Hepatocyte (in vitro differentiated cells): ENCODE data around the gene IL12RB2. TPM values are rescaled to one million over a fixed set of nuclear protein-coding genes. Genes with fewer than 3 reads are reported as not detected.
A peak's percentile ranks its signal among the peaks of the same experiment; 100 is the strongest.

Experiments
- DNase-seq: peaks from one replicate; pipeline ENCODE4 v3.0.0-alpha.2; 2016; ENCODE audit warnings: low spot score
- H2AFZ ChIP-seq: fragments of 200-600 bp; sonication (generic); 2 replicates; pipeline ENCODE4 v1.6.0; 2016; ENCODE audit warnings: antibody characterized with exemption, mild to moderate bottlenecking
- H3K27ac ChIP-seq: fragments of 200-600 bp; sonication (generic); 2 replicates; pipeline ENCODE4 v1.5.1; 2016; ENCODE audit warnings: mild to moderate bottlenecking
- H3K27me3 ChIP-seq: fragments of 200-600 bp; sonication (generic); 2 replicates; pipeline ENCODE4 v1.6.1; 2016
- H3K36me3 ChIP-seq: fragments of 200-600 bp; sonication (generic); replicated peaks from 2 replicates; pipeline ENCODE4 v1.5.1; 2016; ENCODE audit warnings: low read depth; ENCODE audit not compliant: insufficient read depth
- H3K4me1 ChIP-seq: fragments of 200-600 bp; sonication (generic); 2 replicates; pipeline ENCODE4 v1.5.1; 2016; ENCODE audit warnings: mild to moderate bottlenecking, moderate library complexity; ENCODE audit not compliant: insufficient read depth
- H3K4me2 ChIP-seq: fragments of 200-600 bp; sonication (generic); 2 replicates; pipeline ENCODE4 v1.6.0; 2016
- H3K4me3 ChIP-seq: fragments of 200-600 bp; sonication (generic); 2 replicates; pipeline ENCODE4 v1.5.1; 2016; ENCODE audit warnings: mild to moderate bottlenecking
- H3K79me2 ChIP-seq: fragments of 200-600 bp; sonication (generic); 2 replicates; pipeline ENCODE4 v1.6.0; 2017; ENCODE audit warnings: mild to moderate bottlenecking
- H3K9me2 ChIP-seq: fragments of 200-600 bp; sonication (generic); replicated peaks from 2 replicates; pipeline ENCODE4 v1.6.0; 2017; ENCODE audit warnings: mild to moderate bottlenecking; ENCODE audit not compliant: insufficient read depth
- H3K9me3 ChIP-seq: fragments of 200-600 bp; sonication (generic); 2 replicates; pipeline ENCODE4 v1.5.1; 2016; ENCODE audit warnings: low read depth, mild to moderate bottlenecking
- H4K20me1 ChIP-seq: fragments of 200-600 bp; sonication (generic); 2 replicates; pipeline ENCODE4 v1.6.0; 2016; ENCODE audit warnings: mild to moderate bottlenecking; ENCODE audit not compliant: insufficient read depth, poor library complexity, severe bottlenecking
- CTCF ChIP-seq: fragments of 200-600 bp; sonication (generic); IDR thresholded peaks from 2 replicates; pipeline ENCODE4 v1.5.1; 2016; ENCODE audit warnings: antibody characterized with exemption, mild to moderate bottlenecking; ENCODE audit not compliant: poor library complexity
- EZH2 ChIP-seq: fragments of 200-600 bp; sonication (generic); IDR thresholded peaks from 2 replicates; pipeline ENCODE4 v1.6.1; 2016; ENCODE audit warnings: antibody characterized with exemption, mild to moderate bottlenecking, borderline replicate concordance
- EZH2phosphoT487 ChIP-seq: fragments of 200-600 bp; sonication (generic); IDR thresholded peaks from one replicate; pipeline ENCODE4 v1.6.1; 2018; ENCODE audit warnings: antibody characterized with exemption, mild to moderate bottlenecking, low read depth, moderate library complexity; ENCODE audit not compliant: unreplicated experiment, severe bottlenecking
- WGBS: methylation state at CpG from one replicate; pipeline ENCODE4 v1.1.6; 2016; ENCODE audit warnings: low lambda C conversion rate; ENCODE audit errors: missing lambda C conversion rate; 5-methylcytosine and 5-hydroxymethylcytosine counted together
- polyA plus RNA-seq: library from polyadenylated mRNA; unstranded; fragments of >200 nt; fragmentation: Nextera tagmentation; extraction: Ambion mirVana; gene quantifications from 2 replicates; pipeline ENCODE4 v1.2.1, GENCODE V29; 2016
- total RNA-seq: library from RNA; depleted of rRNA; stranded (reverse); fragments of >200 nt; gene quantifications from 2 replicates; pipeline ENCODE4 v1.2.3, GENCODE V29; 2014

Gene IL12RB2
- total RNA-seq (0.47 TPM in 1 of 2 replicates, not detected in the other), polyA plus RNA-seq (0.10 TPM in 1 of 2 replicates, not detected in the other)

GRCh38 chr1:67307251-67308060 is at the start of gene IL12RB2:
TSS of gene IL12RB2 (plus strand) at chr1:67307873. CDS start at chr1:67320369, 12,496 bp downstream.
- H3K27ac ChIP-seq, result no peak within 1 kb of the TSS
- no peaks in the 10 kb centered on the region for H4K20me1 ChIP-seq
- peak within 1 kb of the TSS; percentile 93 for H2AFZ ChIP-seq
- H3K27me3 ChIP-seq, result peaks cover 23% of the 10 kb centered on the region
- peak within 1 kb of the TSS; percentile 100 for H3K4me2 ChIP-seq
- H3K9me2 ChIP-seq, result no peaks in the 10 kb centered on the region
- H3K9me3 ChIP-seq, result no peaks in the 10 kb centered on the region
- peaks cover 3% of the 10 kb centered on the region for H3K4me1 ChIP-seq
- peak; percentile 38 for DNase-seq
- H3K79me2 ChIP-seq, result no peaks in the 10 kb centered on the region
- peak within 1 kb of the TSS; percentile 61 for H3K4me3 ChIP-seq
- TF ChIP-seq EZH2, result no peak
- no peak for TF ChIP-seq EZH2phosphoT487
- TF ChIP-seq CTCF, result no peak
- H3K36me3 ChIP-seq, result no peaks in the 10 kb centered on the region
- WGBS, result 4% methylated on average over 41 of the region's 75 CpGs

- no peak overlapping the region for H3K27ac ChIP-seq
- no peaks in the 10 kb centered on the region for H3K36me3 ChIP-seq
- no peak overlapping the region for H3K4me2 ChIP-seq
- H3K9me3 ChIP-seq, result no peaks in the 10 kb centered on the region
- no peaks in the 10 kb centered on the region for H3K4me1 ChIP-seq
- 16% methylated on average over 4 of the region's 4 CpGs for WGBS
- H4K20me1 ChIP-seq, result no peaks in the 10 kb centered on the region
- H3K79me2 ChIP-seq, result no peaks in the 10 kb centered on the region
- H3K4me3 ChIP-seq, result no peak overlapping the region
- H3K27me3 ChIP-seq, result peaks cover 2% of the 10 kb centered on the region
- H3K9me2 ChIP-seq, result no peaks in the 10 kb centered on the region
- peak; percentile 11 for DNase-seq
- no peak overlapping the region for H2AFZ ChIP-seq
- TF ChIP-seq CTCF (peak; percentile 21), EZH2 (no peak)
Observed at GRCh38 chr1:67261680-67262079, 46.0 kb upstream of the IL12RB2 start.

- Histone ChIP-seq H3K9me3 (no peaks in the 10 kb centered on the region), H3K27ac (no peak overlapping the region), H3K79me2 (no peaks in the 10 kb centered on the region), H3K4me3 (no peak overlapping the region), H2AFZ (no peak overlapping the region), H3K27me3 (peaks cover 2% of the 10 kb centered on the region), H3K9me2 (no peaks in the 10 kb centered on the region), H4K20me1 (no peaks in the 10 kb centered on the region), H3K36me3 (no peaks in the 10 kb centered on the region), H3K4me1 (no peaks in the 10 kb centered on the region), H3K4me2 (no peak overlapping the region)
- TF ChIP-seq CTCF (no peak), EZH2phosphoT487 (no peak), EZH2 (no peak)
- 89% methylated on average over 5 of the region's 5 CpGs for WGBS
- DNase-seq, result no peak
Observed at GRCh38 chr1:67262735-67263134, 44.9 kb upstream of the IL12RB2 start.
